Ramos (cell line): ENCODE data around the gene EVX2.

Experiments used
- in situ Hi-C: fragments of 300-500 bp; cut with MboI; formaldehyde crosslinking; loops from one replicate; pipeline ENCODE4 v1.14.3; 2022; ENCODE audit warnings: low sequenced_read_pairs; ENCODE audit not compliant: unreplicated experiment

Gene EVX2

GRCh38 chr2:176123411-176124109 lies 39.8 kb upstream of the EVX2 start:
- in situ Hi-C loops: loop anchor here (10.0 to 25.0 kb wide), 3 partner anchors 421 to 761 kb away; no protein-coding TSS in a partner anchor

GRCh38 chr2:176122683-176123410 lies 39.1 kb upstream of the EVX2 start, which contains the start of gene HOXD9:
TSS of gene HOXD9 (plus strand) at chr2:176122719. CDS start at chr2:176122769, 50 bp downstream.
- in situ Hi-C loops: loop anchor here (10.0 to 25.0 kb wide), 3 partner anchors 422 to 761 kb away; no protein-coding TSS in a partner anchor

- in situ Hi-C loops: loop anchor here (10.0 to 25.0 kb wide), 3 partner anchors 423 to 760 kb away; no protein-coding TSS in a partner anchor
These were observed 38.4 kb upstream of the EVX2 start for GRCh38 chr2:176122052-176122682.

GRCh38 chr2:176121190-176122051 lies 37.7 kb upstream of the EVX2 start:
- in situ Hi-C loops: loop anchor here (10.0 to 25.0 kb wide), 3 partner anchors 423 to 759 kb away; no protein-coding TSS in a partner anchor

- in situ Hi-C loops: loop anchor here (10.0 to 25.0 kb wide), 3 partner anchors 424 to 758 kb away; no protein-coding TSS in a partner anchor
These were observed 36.8 kb upstream of the EVX2 start for GRCh38 chr2:176120364-176121189.

GRCh38 chr2:176118601-176119339 lies 35.0 kb upstream of the EVX2 start:
- in situ Hi-C loops: loop anchor here (25.0 kb wide), 1 partner anchor 756 kb away; no protein-coding TSS in a partner anchor

GRCh38 chr2:176117823-176118371 lies 34.1 kb upstream of the EVX2 start:
- in situ Hi-C loops: loop anchor here (25.0 kb wide), 1 partner anchor 756 kb away; no protein-coding TSS in a partner anchor

- in situ Hi-C loops: loop anchor here (25.0 kb wide), 1 partner anchor 755 kb away; no protein-coding TSS in a partner anchor
These were observed 33.5 kb upstream of the EVX2 start for GRCh38 chr2:176117162-176117822.

GRCh38 chr2:176115883-176116813 lies 32.4 kb upstream of the EVX2 start, which contains the start of gene HOXD10:
TSS of gene HOXD10 (plus strand) at chr2:176116778. CDS start at chr2:176116834, 56 bp downstream.
- in situ Hi-C loops: loop anchor here (25.0 kb wide), 1 partner anchor 754 kb away; no protein-coding TSS in a partner anchor

- in situ Hi-C loops: loop anchor here (25.0 kb wide), 1 partner anchor 753 kb away; no protein-coding TSS in a partner anchor
These were observed 31.3 kb upstream of the EVX2 start for GRCh38 chr2:176114930-176115625.

GRCh38 chr2:176114120-176114929 lies 30.6 kb upstream of the EVX2 start:
- in situ Hi-C loops: loop anchor here (25.0 kb wide), 1 partner anchor 752 kb away; no protein-coding TSS in a partner anchor

GRCh38 chr2:176112375-176113302 lies 28.9 kb upstream of the EVX2 start:
- in situ Hi-C loops: loop anchor here (25.0 kb wide), 1 partner anchor 750 kb away; no protein-coding TSS in a partner anchor

- in situ Hi-C loops: loop anchor here (25.0 kb wide), 1 partner anchor 750 kb away; no protein-coding TSS in a partner anchor
These were observed 28.1 kb upstream of the EVX2 start for GRCh38 chr2:176111846-176112374.
